Tibial nerve (tissue), 4 donors: ENCODE measurements around the gene CTNNA2. TPM values are rescaled to one million over a fixed set of nuclear protein-coding genes. Genes with fewer than 3 reads are reported as not detected.

Experiments used
- DNase-seq, 2 donors: peaks; one replicate each; pipeline ENCODE4 v3.0.0-alpha.2; 2019; ENCODE audit warnings: low spot score in 2 of 2
- H3K27ac ChIP-seq, 4 donors: fragments of 200-600 bp; sonication (generic) in 3 of 4; one replicate each; pipeline ENCODE4 v1.5.1; 2017 to 2019; ENCODE audit warnings: mild to moderate bottlenecking in 1 of 4
- H3K27me3 ChIP-seq, 2 donors: fragments of 200-600 bp; sonication (generic) in 1 of 2; one replicate each; pipeline versions ENCODE4 v1.5.1 to v1.6.0; 2017 to 2019
- H3K36me3 ChIP-seq, 3 donors: fragments of 200-600 bp; sonication (generic); one replicate each; pipeline ENCODE4 v1.5.1; 2018 to 2019
- H3K4me1 ChIP-seq, 4 donors: fragments of 200-600 bp; sonication (generic) in 3 of 4; one replicate each; pipeline ENCODE4 v1.5.1; 2017 to 2019
- H3K4me3 ChIP-seq, 4 donors: fragments of 200-600 bp; sonication (generic) in 3 of 4; one replicate each; pipeline ENCODE4 v1.5.1; 2017 to 2019; ENCODE audit warnings: mild to moderate bottlenecking in 1 of 4, moderate library complexity in 1 of 4
- H3K9me3 ChIP-seq, 4 donors: fragments of 200-600 bp; sonication (generic) in 3 of 4; one replicate each; pipeline ENCODE4 v1.5.1; 2017 to 2019
- EP300 ChIP-seq, 2 donors: sonication (generic); formaldehyde crosslinking; IDR thresholded peaks; one replicate each; pipeline ENCODE4 v1.6.1; 2017; ENCODE audit warnings: antibody characterized with exemption in 2 of 2, mild to moderate bottlenecking in 1 of 2
- POLR2A ChIP-seq, 2 donors: fragments of 450-650 bp; IDR thresholded peaks; one replicate each; pipeline ENCODE4 v1.6.1; 2017; ENCODE audit warnings: antibody characterized with exemption in 2 of 2, mild to moderate bottlenecking in 2 of 2, moderate library complexity in 2 of 2
- WGBS, 2 donors: methylation state at CpG; one replicate each; pipeline ENCODE4 v1.1.5; 2018; 5-methylcytosine and 5-hydroxymethylcytosine counted together
- total RNA-seq, 4 donors: library from RNA; depleted of rRNA; stranded (reverse); fragments of >200 nt; gene quantifications; one replicate each; pipeline ENCODE4 v1.1.0, GENCODE V29; 2016
- TF ChIP-seq, protein P1 (sequence below), 5 experiments: fragments of 200-600 bp in 3 of 5; fragments of 450-650 bp in 2 of 5; sonication (generic) in 3 of 5; IDR thresholded peaks; one replicate each; pipeline ENCODE4 v1.5.1; 2016 to 2019; ENCODE audit warnings: antibody characterized with exemption in 5 of 5, mild to moderate bottlenecking in 3 of 5, moderate library complexity in 2 of 5

The CTNNA2 gene
- total RNA-seq, 4 donors from 2014 or later, result 0.39 to 3.3 (median 0.75) TPM

DNA sequence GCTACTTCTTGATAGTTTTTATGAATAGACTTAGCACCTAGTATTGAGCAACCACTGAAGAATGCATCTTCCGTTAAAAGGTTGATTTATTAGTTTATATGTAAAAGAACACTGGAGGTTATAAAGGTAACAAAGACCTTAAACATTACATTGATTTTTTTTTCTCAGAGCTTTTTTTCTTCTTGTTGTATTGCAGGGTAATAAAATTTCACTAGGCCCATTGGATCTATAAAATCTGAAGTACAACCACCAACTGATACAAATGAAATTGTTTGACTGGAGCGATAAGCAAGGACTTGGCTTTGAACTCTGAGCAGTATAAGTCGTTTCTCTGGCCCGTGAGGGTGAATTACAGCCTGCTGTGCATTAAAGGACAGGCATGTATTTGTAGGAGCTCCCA is 447.7 kb downstream of the CTNNA2 start:
- Histone ChIP-seq H3K4me3 (no peak overlapping the region), H3K36me3 (no peaks in the 10 kb centered on the region), H3K9me3 (no peaks in the 10 kb centered on the region), H3K4me1 (no peaks in the 10 kb centered on the region), H3K27me3 (no peaks in the 10 kb centered on the region), H3K27ac (no peak overlapping the region)
- TF ChIP-seq EP300 (IDR thresholded peaks at IDR 0.05) (no peak), POLR2A (IDR thresholded peaks at IDR 0.05) (no peak)
- TF ChIP-seq, protein P1, sequence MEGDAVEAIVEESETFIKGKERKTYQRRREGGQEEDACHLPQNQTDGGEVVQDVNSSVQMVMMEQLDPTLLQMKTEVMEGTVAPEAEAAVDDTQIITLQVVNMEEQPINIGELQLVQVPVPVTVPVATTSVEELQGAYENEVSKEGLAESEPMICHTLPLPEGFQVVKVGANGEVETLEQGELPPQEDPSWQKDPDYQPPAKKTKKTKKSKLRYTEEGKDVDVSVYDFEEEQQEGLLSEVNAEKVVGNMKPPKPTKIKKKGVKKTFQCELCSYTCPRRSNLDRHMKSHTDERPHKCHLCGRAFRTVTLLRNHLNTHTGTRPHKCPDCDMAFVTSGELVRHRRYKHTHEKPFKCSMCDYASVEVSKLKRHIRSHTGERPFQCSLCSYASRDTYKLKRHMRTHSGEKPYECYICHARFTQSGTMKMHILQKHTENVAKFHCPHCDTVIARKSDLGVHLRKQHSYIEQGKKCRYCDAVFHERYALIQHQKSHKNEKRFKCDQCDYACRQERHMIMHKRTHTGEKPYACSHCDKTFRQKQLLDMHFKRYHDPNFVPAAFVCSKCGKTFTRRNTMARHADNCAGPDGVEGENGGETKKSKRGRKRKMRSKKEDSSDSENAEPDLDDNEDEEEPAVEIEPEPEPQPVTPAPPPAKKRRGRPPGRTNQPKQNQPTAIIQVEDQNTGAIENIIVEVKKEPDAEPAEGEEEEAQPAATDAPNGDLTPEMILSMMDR (IDR thresholded peaks at IDR 0.05), result no peak
- 26 to 39% methylated on average over 4 of the region's 4 CpGs for WGBS, 2 donors
- no peak for DNase-seq

DNA sequence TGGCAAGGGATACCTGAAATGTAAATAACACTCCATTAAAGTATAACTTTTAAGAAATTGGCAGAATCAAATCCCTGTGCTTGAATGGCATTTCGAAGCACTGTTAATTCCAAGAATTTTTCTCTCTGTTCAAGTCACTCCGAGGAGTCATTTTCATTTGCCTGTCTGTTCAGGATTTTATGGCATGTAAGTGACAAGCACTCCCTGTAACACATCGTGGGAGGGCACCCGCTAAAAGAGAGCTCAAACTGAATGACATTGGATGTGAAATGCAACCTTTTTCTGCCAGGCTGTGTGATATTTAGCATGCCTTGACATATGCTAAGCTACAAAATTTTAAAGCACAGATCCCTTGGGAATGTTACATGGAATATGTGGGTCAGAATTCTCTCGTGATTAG is 452.1 kb downstream of the CTNNA2 start:
- no peaks in the 10 kb centered on the region for H3K9me3 ChIP-seq
- DNase-seq, result no peak
- WGBS, 2 donors, result 35 to 40% methylated on average over 5 of the region's 5 CpGs
- H3K36me3 ChIP-seq, result no peaks in the 10 kb centered on the region
- TF ChIP-seq EP300 (IDR thresholded peaks at IDR 0.05) (no peak), POLR2A (IDR thresholded peaks at IDR 0.05) (no peak)
- TF ChIP-seq, protein P1 (IDR thresholded peaks at IDR 0.05), result no peak
- H3K27ac ChIP-seq, result no peak overlapping the region
- H3K27me3 ChIP-seq, result no peaks in the 10 kb centered on the region
- no peak overlapping the region for H3K4me3 ChIP-seq
- no peaks in the 10 kb centered on the region for H3K4me1 ChIP-seq

GRCh38 chr2:79966369-79966768 is 453.5 kb downstream of the CTNNA2 start:
- H3K4me1 ChIP-seq, result no peaks in the 10 kb centered on the region
- H3K9me3 ChIP-seq, result no peaks in the 10 kb centered on the region
- no peak for DNase-seq
- TF ChIP-seq, protein P1 (IDR thresholded peaks at IDR 0.05), result no peak
- TF ChIP-seq EP300 (IDR thresholded peaks at IDR 0.05), result no peak
- TF ChIP-seq POLR2A (IDR thresholded peaks at IDR 0.05), result no peak
- no peak overlapping the region for H3K27ac ChIP-seq
- H3K27me3 ChIP-seq, result no peaks in the 10 kb centered on the region
- no peaks in the 10 kb centered on the region for H3K36me3 ChIP-seq
- 80 to 81% methylated on average over 5 of the region's 5 CpGs for WGBS, 2 donors
- no peak overlapping the region for H3K4me3 ChIP-seq

GRCh38 chr2:79966882-79967281 is 454.0 kb downstream of the CTNNA2 start:
- 57 to 72% methylated on average over 6 of the region's 6 CpGs for WGBS, 2 donors
- no peak for DNase-seq
- Histone ChIP-seq H3K4me1 (no peaks in the 10 kb centered on the region), H3K27ac (no peak overlapping the region), H3K27me3 (no peaks in the 10 kb centered on the region), H3K36me3 (no peaks in the 10 kb centered on the region), H3K4me3 (no peak overlapping the region), H3K9me3 (no peaks in the 10 kb centered on the region)
- TF ChIP-seq, protein P1 (IDR thresholded peaks at IDR 0.05), result no peak
- TF ChIP-seq POLR2A (IDR thresholded peaks at IDR 0.05) (no peak), EP300 (IDR thresholded peaks at IDR 0.05) (no peak)

DNA sequence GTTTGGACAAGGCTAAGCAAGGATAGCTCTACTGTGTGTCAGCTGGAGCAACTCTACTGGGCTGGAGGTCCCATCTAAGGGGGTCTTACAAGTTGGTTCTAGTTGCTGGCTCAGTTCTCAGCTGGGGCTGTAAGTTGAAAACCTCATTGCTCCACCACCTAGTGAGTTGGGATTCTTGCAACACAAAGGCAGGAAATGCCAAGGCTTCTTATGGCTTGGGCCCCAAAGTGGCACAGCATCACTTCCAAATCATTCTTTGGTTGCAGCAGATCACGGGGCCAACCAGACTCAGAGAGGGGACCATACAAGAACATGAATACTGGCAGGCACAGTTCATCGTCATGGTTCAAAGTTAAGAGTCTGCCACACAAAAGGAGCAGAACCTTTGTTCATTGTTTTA is 459.0 kb downstream of the CTNNA2 start:
- no peak for DNase-seq
- H3K27me3 ChIP-seq, result no peaks in the 10 kb centered on the region
- no peak overlapping the region for H3K27ac ChIP-seq
- H3K9me3 ChIP-seq, result no peaks in the 10 kb centered on the region
- no peaks in the 10 kb centered on the region for H3K36me3 ChIP-seq
- no peak overlapping the region for H3K4me3 ChIP-seq
- H3K4me1 ChIP-seq, result no peaks in the 10 kb centered on the region
- 55 to 66% methylated on average over 2 of the region's 2 CpGs for WGBS, 2 donors
- TF ChIP-seq, protein P1 (IDR thresholded peaks at IDR 0.05), result no peak
- no peak for TF ChIP-seq POLR2A (IDR thresholded peaks at IDR 0.05)
- TF ChIP-seq EP300 (IDR thresholded peaks at IDR 0.05), result no peak
